Neural progenitor cell (in vitro differentiated cells): ENCODE data around the gene TCF4. TPM values are rescaled to one million over a fixed set of nuclear protein-coding genes. Genes with fewer than 3 reads are reported as not detected.

Experiments used
- DNase-seq: peaks from one replicate; pipeline ENCODE4 v3.0.0-alpha.2; 2016; ENCODE audit warnings: low spot score
- H2AFZ ChIP-seq: fragments of 200-600 bp; sonication (generic); replicated peaks from 2 replicates; pipeline ENCODE4 v1.6.1; 2016; ENCODE audit warnings: antibody characterized with exemption
- H3F3A ChIP-seq: fragments of 200-600 bp; sonication (generic); 2 replicates; pipeline ENCODE4 v1.6.1; 2016; ENCODE audit warnings: antibody characterized with exemption, low read depth
- H3K27ac ChIP-seq: fragments of 200-600 bp; sonication (generic); 2 replicates; pipeline ENCODE4 v1.5.1; 2016; ENCODE audit warnings: mild to moderate bottlenecking
- H3K27me3 ChIP-seq: fragments of 200-600 bp; sonication (generic); 2 replicates; pipeline ENCODE4 v1.6.1; 2016; ENCODE audit warnings: mild to moderate bottlenecking, moderate library complexity
- H3K36me3 ChIP-seq: fragments of 200-600 bp; sonication (generic); 2 replicates; pipeline ENCODE4 v1.5.1; 2016
- H3K4me1 ChIP-seq: fragments of 200-600 bp; sonication (generic); 2 replicates; pipeline ENCODE4 v1.6.1; 2016; ENCODE audit warnings: mixed run types
- H3K4me2 ChIP-seq: fragments of 200-600 bp; sonication (generic); 2 replicates; pipeline ENCODE4 v1.6.1; 2016
- H3K4me3 ChIP-seq: fragments of 200-600 bp; sonication (generic); 2 replicates; pipeline ENCODE4 v1.5.1; 2016
- H3K79me2 ChIP-seq: fragments of 200-600 bp; sonication (generic); 2 replicates; pipeline ENCODE4 v1.6.1; 2016; ENCODE audit warnings: low read depth
- H3K9ac ChIP-seq: fragments of 200-600 bp; sonication (generic); 2 replicates; pipeline ENCODE4 v1.6.1; 2016
- H3K9me3 ChIP-seq: fragments of 200-600 bp; sonication (generic); 2 replicates; pipeline ENCODE4 v1.5.1; 2016; ENCODE audit warnings: low read depth
- H4K20me1 ChIP-seq: fragments of 200-600 bp; sonication (generic); 2 replicates; pipeline ENCODE4 v1.6.1; 2016; ENCODE audit warnings: low read depth
- H3K27ac Mint-ChIP-seq: 3 replicates; pipeline ENCODE4 v1.8.0; 2021; ENCODE audit warnings: mixed read lengths
- H3K27me3 Mint-ChIP-seq: 2 replicates; pipeline ENCODE4 v1.8.0; 2022; ENCODE audit warnings: low read depth, mild to moderate bottlenecking, inconsistent platforms, moderate library complexity, mixed read lengths; ENCODE audit not compliant: insufficient read depth
- H3K36me3 Mint-ChIP-seq: 3 replicates; pipeline ENCODE4 v1.8.0; 2021; ENCODE audit warnings: mixed read lengths
- H3K4me1 Mint-ChIP-seq: 3 replicates; pipeline ENCODE4 v1.8.0; 2021; ENCODE audit warnings: mixed read lengths
- H3K4me3 Mint-ChIP-seq: 3 replicates; pipeline ENCODE4 v1.8.0; 2021; ENCODE audit warnings: mild to moderate bottlenecking, moderate library complexity, mixed read lengths
- H3K9me3 Mint-ChIP-seq: 3 replicates; pipeline ENCODE4 v1.8.0; 2020; ENCODE audit warnings: mixed read lengths
- EZH2 ChIP-seq: fragments of 200-600 bp; sonication (generic); IDR thresholded peaks from 2 replicates; pipeline ENCODE4 v1.6.1; 2017; ENCODE audit warnings: antibody characterized with exemption, mild to moderate bottlenecking, moderate library complexity
- EZH2phosphoT487 ChIP-seq: fragments of 200-600 bp; sonication (generic); IDR thresholded peaks from 2 replicates; pipeline ENCODE4 v1.6.1; 2017; ENCODE audit warnings: antibody characterized with exemption
- total RNA-seq: library from RNA; depleted of rRNA; stranded (reverse); fragments of >200 nt; gene quantifications from 2 replicates; pipeline ENCODE4 v1.2.3, GENCODE V29; 2015; ENCODE audit warnings: low replicate concordance
- TF ChIP-seq, protein P1 (sequence below): fragments of 200-600 bp; sonication (generic); IDR thresholded peaks from 2 replicates; pipeline ENCODE4 v1.5.1; 2017; ENCODE audit warnings: antibody characterized with exemption, mild to moderate bottlenecking

Gene TCF4
- total RNA-seq, 1 donor from 2014 or later: 161 TPM

DNA sequence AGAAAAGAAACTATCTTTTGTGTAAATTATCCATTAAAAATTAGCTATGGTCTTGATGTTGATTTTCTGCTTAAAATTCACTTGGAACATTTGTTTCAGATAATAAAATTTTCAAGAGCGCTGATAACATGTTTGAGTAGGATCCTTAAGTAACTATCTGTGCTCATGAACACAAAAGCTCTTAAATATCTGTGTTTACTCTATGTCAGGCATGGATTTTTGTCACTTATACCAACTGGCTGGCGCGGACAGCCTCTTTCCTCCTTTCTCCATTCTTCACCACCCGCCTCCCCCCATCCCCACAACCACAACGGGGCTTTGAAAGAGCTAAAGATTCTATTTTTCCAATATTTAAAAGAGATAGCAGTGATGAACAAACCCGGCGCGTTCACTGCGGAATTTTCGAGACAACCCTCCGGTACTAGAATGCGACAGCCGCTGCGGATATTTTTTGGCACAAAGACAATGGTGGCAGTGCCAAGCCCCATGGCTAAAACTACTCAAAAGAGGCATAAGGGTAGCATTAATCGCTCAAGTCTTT, 181.5 kb downstream of the TCF4 start:
- Histone ChIP-seq H3K4me1 (peaks cover 64% of the 10 kb centered on the region), H2AFZ (no peak overlapping the region), H3K27me3 (no peaks in the 10 kb centered on the region), H3K79me2 (peaks cover 98% of the 10 kb centered on the region), H3K4me2 (no peak overlapping the region), H3K9ac (no peak overlapping the region), H3F3A (peaks cover 4% of the 10 kb centered on the region), H3K4me3 (no peak overlapping the region), H3K9me3 (no peaks in the 10 kb centered on the region), H4K20me1 (peaks cover 94% of the 10 kb centered on the region), H3K36me3 (no peaks in the 10 kb centered on the region), H3K27ac (no peak overlapping the region)
- TF ChIP-seq EZH2phosphoT487 (no peak), EZH2 (no peak)
- TF ChIP-seq, protein P1, sequence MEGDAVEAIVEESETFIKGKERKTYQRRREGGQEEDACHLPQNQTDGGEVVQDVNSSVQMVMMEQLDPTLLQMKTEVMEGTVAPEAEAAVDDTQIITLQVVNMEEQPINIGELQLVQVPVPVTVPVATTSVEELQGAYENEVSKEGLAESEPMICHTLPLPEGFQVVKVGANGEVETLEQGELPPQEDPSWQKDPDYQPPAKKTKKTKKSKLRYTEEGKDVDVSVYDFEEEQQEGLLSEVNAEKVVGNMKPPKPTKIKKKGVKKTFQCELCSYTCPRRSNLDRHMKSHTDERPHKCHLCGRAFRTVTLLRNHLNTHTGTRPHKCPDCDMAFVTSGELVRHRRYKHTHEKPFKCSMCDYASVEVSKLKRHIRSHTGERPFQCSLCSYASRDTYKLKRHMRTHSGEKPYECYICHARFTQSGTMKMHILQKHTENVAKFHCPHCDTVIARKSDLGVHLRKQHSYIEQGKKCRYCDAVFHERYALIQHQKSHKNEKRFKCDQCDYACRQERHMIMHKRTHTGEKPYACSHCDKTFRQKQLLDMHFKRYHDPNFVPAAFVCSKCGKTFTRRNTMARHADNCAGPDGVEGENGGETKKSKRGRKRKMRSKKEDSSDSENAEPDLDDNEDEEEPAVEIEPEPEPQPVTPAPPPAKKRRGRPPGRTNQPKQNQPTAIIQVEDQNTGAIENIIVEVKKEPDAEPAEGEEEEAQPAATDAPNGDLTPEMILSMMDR: no peak
- no peaks in the 10 kb centered on the region for H3K9me3 Mint-ChIP-seq
- no peak overlapping the region for H3K4me3 Mint-ChIP-seq
- H3K36me3 Mint-ChIP-seq: peaks cover 5% of the 10 kb centered on the region
- peaks cover 5% of the 10 kb centered on the region for H3K27me3 Mint-ChIP-seq
- H3K27ac Mint-ChIP-seq: no peak overlapping the region
- no peak for DNase-seq
- peaks cover 54% of the 10 kb centered on the region for H3K4me1 Mint-ChIP-seq

DNA sequence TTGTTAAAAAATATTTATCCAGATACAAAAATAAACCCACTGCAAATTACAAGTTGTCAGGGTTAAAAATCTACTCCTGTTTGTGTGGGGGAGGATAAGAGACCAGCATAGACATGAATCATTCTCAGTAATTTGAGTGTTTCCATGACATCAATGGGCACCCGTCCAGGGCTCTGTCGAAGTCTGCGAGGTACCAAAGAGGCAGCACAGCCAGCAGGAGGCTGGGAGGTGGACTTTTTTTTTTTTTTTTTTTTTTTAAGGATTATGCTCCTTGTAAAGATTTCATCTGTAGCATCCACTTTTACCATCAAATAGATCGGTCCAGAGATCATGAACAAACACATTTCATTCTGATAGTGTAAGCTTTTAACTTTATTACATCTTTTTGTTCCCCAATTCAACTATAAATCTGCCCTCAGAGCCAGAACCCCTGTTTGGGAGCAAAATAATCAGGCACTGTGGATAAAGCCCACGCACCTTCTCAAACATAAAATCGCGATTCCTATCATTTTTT, 182.0 kb downstream of the TCF4 start:
- H3K4me3 Mint-ChIP-seq: no peak overlapping the region
- Histone ChIP-seq H3K4me2 (no peak overlapping the region), H3K27ac (peak overlapping the region; percentile 11), H3K36me3 (no peaks in the 10 kb centered on the region), H3K9me3 (no peaks in the 10 kb centered on the region), H3F3A (peaks cover 4% of the 10 kb centered on the region), H3K4me1 (peaks cover 70% of the 10 kb centered on the region), H2AFZ (no peak overlapping the region), H3K79me2 (peaks cover 98% of the 10 kb centered on the region), H3K4me3 (no peak overlapping the region), H3K27me3 (no peaks in the 10 kb centered on the region), H4K20me1 (peaks cover 99% of the 10 kb centered on the region), H3K9ac (no peak overlapping the region)
- no peak overlapping the region for H3K27ac Mint-ChIP-seq
- H3K4me1 Mint-ChIP-seq: peaks cover 60% of the 10 kb centered on the region
- H3K27me3 Mint-ChIP-seq: peaks cover 5% of the 10 kb centered on the region
- H3K9me3 Mint-ChIP-seq: no peaks in the 10 kb centered on the region
- peak; percentile 12 for DNase-seq
- H3K36me3 Mint-ChIP-seq: peaks cover 6% of the 10 kb centered on the region
- no peak for TF ChIP-seq EZH2phosphoT487
- TF ChIP-seq EZH2: no peak
- TF ChIP-seq, protein P1: no peak

DNA sequence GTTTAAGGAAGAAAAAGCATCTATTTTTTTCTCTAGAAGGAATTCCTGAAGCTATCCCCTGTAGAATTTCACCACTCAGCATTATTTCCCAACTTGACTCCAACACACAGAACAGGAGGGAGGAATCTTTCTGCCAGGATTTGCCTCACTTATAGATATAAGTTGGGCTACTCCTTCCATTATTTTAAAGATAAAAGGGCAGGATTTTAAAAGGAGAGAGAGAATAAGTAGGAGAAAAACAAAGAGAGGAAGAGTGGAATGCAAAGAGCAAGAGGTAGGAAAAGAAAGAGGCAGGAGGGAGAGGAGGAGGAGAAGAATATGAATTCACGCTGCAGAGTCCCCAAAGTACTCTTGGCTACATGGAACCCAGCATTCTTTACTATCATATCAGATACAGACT, 182.5 kb downstream of the TCF4 start:
- Histone ChIP-seq H3K79me2 (peaks cover 98% of the 10 kb centered on the region), H3K4me1 (peaks cover 73% of the 10 kb centered on the region)
- H3K27ac Mint-ChIP-seq: no peak overlapping the region

More for the DNA sequence above, 182.5 kb downstream of the TCF4 start:
- Histone ChIP-seq H2AFZ (no peak overlapping the region), H3F3A (peaks cover 4% of the 10 kb centered on the region), H3K27ac (peak overlapping the region; percentile 11), H3K36me3 (no peaks in the 10 kb centered on the region), H3K4me2 (no peak overlapping the region), H4K20me1 (peaks cover 98% of the 10 kb centered on the region), H3K9ac (no peak overlapping the region), H3K9me3 (no peaks in the 10 kb centered on the region), H3K4me3 (no peak overlapping the region), H3K27me3 (no peaks in the 10 kb centered on the region)
- TF ChIP-seq, protein P1: no peak
- TF ChIP-seq EZH2phosphoT487 (no peak), EZH2 (no peak)
- H3K9me3 Mint-ChIP-seq: no peaks in the 10 kb centered on the region
- no peak for DNase-seq
- peaks cover 63% of the 10 kb centered on the region for H3K4me1 Mint-ChIP-seq
- peaks cover 5% of the 10 kb centered on the region for H3K36me3 Mint-ChIP-seq
- peaks cover 5% of the 10 kb centered on the region for H3K27me3 Mint-ChIP-seq
- H3K4me3 Mint-ChIP-seq: no peak overlapping the region
